ENCODE data around the gene MAPKAP1.

Gene MAPKAP1

GRCh38 chr9:125431741-125432271 is 275.2 kb downstream of the MAPKAP1 start:
- TF ChIP-seq TAF1 (IDR thresholded peaks at IDR 0.05; ENCODE audit: borderline replicate concordance, insufficient read depth, low read length) (no peak), SIN3A (IDR thresholded peaks at IDR 0.05; ENCODE audit: borderline replicate concordance, insufficient read depth, low read length) (no peak), REST (IDR thresholded peaks at IDR 0.05; ENCODE audit: insufficient read depth in 1 of 2, low read depth in 2 of 2, low read length in 2 of 2) (no peak)

DNA sequence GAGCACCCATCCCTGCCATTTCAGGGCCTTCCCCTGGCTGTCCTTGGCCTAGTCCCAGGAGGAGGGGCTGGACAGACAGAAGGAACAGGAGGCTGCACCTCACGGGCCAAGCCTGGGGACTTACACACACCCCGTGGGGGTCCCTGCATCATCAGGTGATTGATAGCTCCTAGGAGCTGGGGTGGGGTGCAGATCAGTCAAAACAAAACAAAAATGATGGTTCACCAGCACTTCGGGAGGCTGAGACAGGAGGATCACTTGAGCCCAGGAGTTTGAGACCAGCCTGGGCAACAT is 276.0 kb downstream of the MAPKAP1 start:
- TF ChIP-seq SIN3A (IDR thresholded peaks at IDR 0.05; ENCODE audit: borderline replicate concordance, insufficient read depth, low read length) = no peak
- no peak for TF ChIP-seq REST (IDR thresholded peaks at IDR 0.05; ENCODE audit: insufficient read depth in 1 of 2, low read depth in 2 of 2, low read length in 2 of 2)
- no peak for TF ChIP-seq TAF1 (IDR thresholded peaks at IDR 0.05; ENCODE audit: borderline replicate concordance, insufficient read depth, low read length)
- no peak for TF ChIP-seq POLR2AphosphoS5 (IDR thresholded peaks at IDR 0.05; ENCODE audit: low read depth, low read length)
- no peak for TF ChIP-seq FOXP2 (optimal IDR thresholded peaks at IDR 0.05; ENCODE audit: borderline replicate concordance, extremely low read depth, extremely low read length, insufficient read depth)

GRCh38 chr9:125430161-125431011 is 276.6 kb downstream of the MAPKAP1 start:
- TF ChIP-seq FOXP2 (optimal IDR thresholded peaks at IDR 0.05; ENCODE audit: borderline replicate concordance, extremely low read depth, extremely low read length, insufficient read depth) = no peak
- TF ChIP-seq REST (IDR thresholded peaks at IDR 0.05; ENCODE audit: insufficient read depth in 1 of 2, low read depth in 2 of 2, low read length in 2 of 2) = no peak
- TF ChIP-seq SIN3A (IDR thresholded peaks at IDR 0.05; ENCODE audit: borderline replicate concordance, insufficient read depth, low read length) = no peak
- no peak for TF ChIP-seq POLR2AphosphoS5 (IDR thresholded peaks at IDR 0.05; ENCODE audit: low read depth, low read length)
- no peak for TF ChIP-seq TAF1 (IDR thresholded peaks at IDR 0.05; ENCODE audit: borderline replicate concordance, insufficient read depth, low read length)

GRCh38 chr9:125429476-125430160 is 277.4 kb downstream of the MAPKAP1 start:
- TF ChIP-seq FOXP2 (optimal IDR thresholded peaks at IDR 0.05; ENCODE audit: borderline replicate concordance, extremely low read depth, extremely low read length, insufficient read depth) (no peak), SIN3A (IDR thresholded peaks at IDR 0.05; ENCODE audit: borderline replicate concordance, insufficient read depth, low read length) (no peak), REST (IDR thresholded peaks at IDR 0.05; ENCODE audit: insufficient read depth in 1 of 2, low read depth in 2 of 2, low read length in 2 of 2) (no peak), TAF1 (IDR thresholded peaks at IDR 0.05; ENCODE audit: borderline replicate concordance, insufficient read depth, low read length) (no peak), POLR2AphosphoS5 (IDR thresholded peaks at IDR 0.05; ENCODE audit: low read depth, low read length) (no peak)
